B cell (primary cell): ENCODE data around the gene METAP1D.
"Not testable (repeated sequence)": the region's sequence is repeated elsewhere in the genome, so short reads cannot be mapped to it uniquely, and the experiment has no call there.

Source experiments
- CTCF ChIP-seq: fragments of 200-600 bp; IDR thresholded peaks from one replicate; pipeline ENCODE4 v1.8.0; 2022; ENCODE audit warnings: antibody characterized with exemption, mild to moderate bottlenecking
- EZH2 ChIP-seq: IDR thresholded peaks from 2 replicates; pipeline ENCODE4 v1.6.1; 2012; ENCODE audit warnings: borderline replicate concordance, low read depth, mild to moderate bottlenecking, moderate library complexity, low read length; ENCODE audit not compliant: insufficient read depth, poor library complexity, severe bottlenecking

GRCh38 chr2:172067905-172068304, 68.2 kb downstream of the METAP1D start:
- not testable (repeated sequence) for TF ChIP-seq CTCF, EZH2
